HCT116 (cell line): ENCODE results near the gene MAP4K4. TPM values are rescaled to one million over a fixed set of nuclear protein-coding genes. Genes with fewer than 3 reads are reported as not detected.

Experiments used
- ATAC-seq: fragments of 200-7000 bp; cut with Tn5 transposase; 2 replicates; pipeline ENCODE4 v1.9.1; 2020; ENCODE audit warnings: mild to moderate bottlenecking, moderate library complexity
- BruUV-seq: library from RNA; stranded (reverse); fragments of 400-500 nt; replicated peaks from 2 replicates; lab custom pipeline; 2021; lab: Mats Ljungman, UMichigan
- CTCF ChIA-PET: fragments of 300-600 bp; sonication (Branson Sonifier 250); formaldehyde crosslinking; loops from one replicate; lab custom pipeline; 2021; ENCODE audit warnings: antibody characterized with exemption; lab: Charles Lee
- POLR2A ChIA-PET: fragments of 300-600, 350-600 bp; sonication (Branson Sonifier 250); formaldehyde crosslinking; loops from one replicate; lab custom pipeline; 2021; ENCODE audit warnings: antibody characterized with exemption; lab: Charles Lee
- RAD21 ChIA-PET, 2 experiments: fragments of 300-600 bp; sonication (Branson Sonifier 250); formaldehyde crosslinking; loops; one replicate each; lab custom pipeline; 2023; ENCODE audit warnings: low total read pairs in 2 of 2; ENCODE audit not compliant: uncharacterized antibody in 2 of 2, unreplicated experiment in 2 of 2, low non-redundant PET in 1 of 2; lab: Charles Lee
- DNase-seq: peaks from one replicate; pipeline ENCODE4 v3.0.0-alpha.2; 2010; ENCODE audit warnings: low read depth, low spot score
- H2AFZ ChIP-seq: fragments of 200-600 bp; shearing (Covaris generic), sonication (generic); 2 replicates; pipeline ENCODE4 v1.6.1; 2017; ENCODE audit warnings: low read depth, mixed run types, mixed read lengths, antibody characterized with exemption, low read length; ENCODE audit not compliant: poor library complexity, severe bottlenecking
- H3K27ac ChIP-seq: 2 replicates; pipeline ENCODE4 v1.5.1; 2012; ENCODE audit warnings: low read depth, low read length
- H3K27me3 ChIP-seq: fragments of 200-600 bp; sonication (generic); 2 replicates; pipeline ENCODE4 v1.6.1; 2016; ENCODE audit warnings: mixed run types, low read length, mixed read lengths; ENCODE audit not compliant: insufficient read depth
- H3K36me3 ChIP-seq, 2 experiments: fragments of 200-500 bp in 1 of 2; fragments of 200-600 bp in 1 of 2; sonication (Bioruptor generic) in 1 of 2; sonication (generic) in 1 of 2; 2 replicates each; pipeline versions ENCODE4 v1.5.1 to v1.6.1; 2014 to 2016; ENCODE audit warnings: low read length in 2 of 2, inconsistent platforms in 1 of 2, mixed read lengths in 1 of 2, mixed run types in 1 of 2; ENCODE audit not compliant: insufficient read depth in 2 of 2, control insufficient read depth in 1 of 2
- H3K4me1 ChIP-seq, 2 experiments: fragments of 200-600 bp in 1 of 2; sonication (generic) in 1 of 2; 2 replicates each; pipeline versions ENCODE4 v1.5.1 to v1.6.1; 2012 to 2017; ENCODE audit warnings: low read length in 2 of 2, inconsistent platforms in 1 of 2, mild to moderate bottlenecking in 1 of 2, mixed read lengths in 1 of 2, mixed run types in 1 of 2, moderate library complexity in 1 of 2; ENCODE audit not compliant: insufficient read depth in 2 of 2, control insufficient read depth in 1 of 2
- H3K4me2 ChIP-seq: fragments of 200-600 bp; sonication (generic); 2 replicates; pipeline ENCODE4 v1.6.1; 2017; ENCODE audit warnings: mixed run types, low read length, mixed read lengths
- H3K4me3 ChIP-seq, 2 experiments: fragments of 200-600 bp in 1 of 2; sonication (generic) in 1 of 2; replicated peaks in 1 of 2; 2 replicates each; pipeline ENCODE4 v1.5.1; 2011 to 2016; ENCODE audit warnings: low read length in 2 of 2, control low read depth in 1 of 2, low read depth in 1 of 2, mild to moderate bottlenecking in 1 of 2, mixed read lengths in 1 of 2, mixed run types in 1 of 2
- H3K79me2 ChIP-seq: fragments of 200-600 bp; sonication (generic); 2 replicates; pipeline ENCODE4 v1.6.1; 2017; ENCODE audit warnings: mild to moderate bottlenecking, mixed run types, low read length, moderate library complexity, mixed read lengths; ENCODE audit not compliant: insufficient read depth
- H3K9ac ChIP-seq: fragments of 200-600 bp; sonication (generic); 2 replicates; pipeline ENCODE4 v1.6.1; 2016; ENCODE audit warnings: low read length, mixed read lengths
- H3K9me2 ChIP-seq: fragments of 200-600 bp; sonication (generic), shearing (Covaris generic); 2 replicates; pipeline ENCODE4 v1.6.1; 2017; ENCODE audit warnings: mixed run types, mild to moderate bottlenecking, moderate library complexity; ENCODE audit not compliant: insufficient read depth
- H3K9me3 ChIP-seq, 2 experiments: fragments of 200-500 bp in 1 of 2; fragments of 200-600 bp in 1 of 2; sonication (Bioruptor generic) in 1 of 2; sonication (generic) in 1 of 2; 2 replicates each; pipeline ENCODE4 v1.6.1; 2014 to 2017; ENCODE audit warnings: low read length in 2 of 2, mixed read lengths in 2 of 2, inconsistent platforms in 1 of 2, low read depth in 1 of 2, mild to moderate bottlenecking in 1 of 2, mixed run types in 1 of 2, moderate library complexity in 1 of 2; ENCODE audit not compliant: control insufficient read depth in 1 of 2, insufficient read depth in 1 of 2
- H4K20me1 ChIP-seq: fragments of 200-600 bp; sonication (generic), shearing (Covaris generic); 2 replicates; pipeline ENCODE4 v1.6.1; 2017; ENCODE audit warnings: mixed run types, mild to moderate bottlenecking, moderate library complexity; ENCODE audit not compliant: insufficient read depth
- CBX3 ChIP-seq: IDR thresholded peaks from 2 replicates; pipeline ENCODE4 v1.6.1; 2012; ENCODE audit warnings: low read depth
- EZH2phosphoT487 ChIP-seq: fragments of 200-600 bp; IDR thresholded peaks from 2 replicates; pipeline ENCODE4 v1.6.1; 2018; ENCODE audit warnings: antibody characterized with exemption, borderline replicate concordance
- FOSL1 ChIP-seq: IDR thresholded peaks from 2 replicates; pipeline ENCODE4 v1.6.1; 2012; ENCODE audit warnings: low read depth
- REST ChIP-seq: IDR thresholded peaks from 2 replicates; pipeline ENCODE4 v1.6.1; 2012; ENCODE audit warnings: low read depth
- SP1 ChIP-seq: IDR thresholded peaks from 2 replicates; pipeline ENCODE4 v1.6.1; 2012; ENCODE audit warnings: low read depth
- ZBTB33 ChIP-seq: IDR thresholded peaks from 2 replicates; pipeline ENCODE4 v1.6.1; 2011; ENCODE audit warnings: mild to moderate bottlenecking, low read length, moderate library complexity; ENCODE audit not compliant: insufficient replicate concordance; ENCODE audit errors: extremely low read depth
- ZFX ChIP-seq: fragments of 450-650 bp; IDR thresholded peaks from 2 replicates; pipeline ENCODE4 v1.6.1; 2017
- intact Hi-C: fragments of 100-400 bp; cut with micrococcal nuclease; formaldehyde crosslinking; loops from 2 replicates; pipeline ENCODE4 v1.10.0; 2022
- total RNA-seq: library from RNA; stranded (reverse); gene quantifications from one replicate; pipeline ENCODE4 v1.2.1, GENCODE V29; 2021; ENCODE audit not compliant: unreplicated experiment

Gene MAP4K4
- total RNA-seq, 1 experiment from 2014 or later: 62.3 TPM

GRCh38 chr2:101718993-101719571, 21.6 kb downstream of the MAP4K4 start:
- H3K27me3 ChIP-seq: no peaks in the 10 kb centered on the region
- no peaks in the 10 kb centered on the region for H3K9me2 ChIP-seq
- no TSS peak for BruUV-seq
- H3K4me2 ChIP-seq: no peak overlapping the region
- DNase-seq (no peak), ATAC-seq (no peak)
- H3K4me3 ChIP-seq: no peak overlapping the region
- no peak overlapping the region for H3K9ac ChIP-seq
- intact Hi-C loops: no loop called here
- H3K36me3 ChIP-seq: no peaks in the 10 kb centered on the region
- peaks cover 2 to 26% of the 10 kb centered on the region in 2 experiments; a peak in 3 of 4 replicates for H3K4me1 ChIP-seq
- ChIA-PET RAD21 (no interaction called here), POLR2A (no interaction called here), CTCF (no interaction called here)
- no peak overlapping the region for H3K27ac ChIP-seq
- no peaks in the 10 kb centered on the region for H4K20me1 ChIP-seq
- H3K79me2 ChIP-seq: peaks cover 89% of the 10 kb centered on the region
- H3K9me3 ChIP-seq: no peaks in the 10 kb centered on the region
- H2AFZ ChIP-seq: no peak overlapping the region
- TF ChIP-seq SP1 (no peak), FOSL1 (no peak), REST (no peak), ZFX (no peak), ZBTB33 (no peak), CBX3 (no peak), EZH2phosphoT487 (no peak)
